HEK293 (cell line): ENCODE measurements around the gene EDA.

Source experiments
- CTCF ChIA-PET: fragments of 350-600 bp; formaldehyde crosslinking; extraction: SDS; loops from one replicate; lab custom pipeline; 2021; ENCODE audit warnings: antibody characterized with exemption; lab: Yijun Ruan, JAX
- POLR2A ChIA-PET: fragments of 300-600 bp; formaldehyde crosslinking; extraction: SDS; loops from one replicate; lab custom pipeline; 2020; ENCODE audit warnings: antibody characterized with exemption, inconsistent platforms; lab: Yijun Ruan, JAX
- H3K27ac ChIP-seq: fragments of 200-500 bp; sonication (Bioruptor generic); 2 replicates; pipeline ENCODE4 v1.5.1; 2014; ENCODE audit warnings: low read depth, low read length, control low read depth, inconsistent platforms; ENCODE audit errors: extremely low read depth
- H3K36me3 ChIP-seq, 2 experiments: fragments of 200-500 bp in 1 of 2; sonication (Bioruptor generic) in 1 of 2; 1 replicate in 1 of 2; 2 replicates in 1 of 2; pipeline ENCODE4 v1.5.1; 2014 to 2017; ENCODE audit warnings: inconsistent platforms in 2 of 2, low read length in 2 of 2; ENCODE audit not compliant: control insufficient read depth in 2 of 2, insufficient read depth in 1 of 2
- H3K4me1 ChIP-seq: fragments of 200-500 bp; sonication (Bioruptor generic); 2 replicates; pipeline ENCODE4 v1.5.1; 2014; ENCODE audit warnings: mild to moderate bottlenecking, low read length, inconsistent platforms; ENCODE audit not compliant: control insufficient read depth, insufficient read depth
- H3K4me3 ChIP-seq: 2 replicates; pipeline ENCODE4 v1.5.1; 2011; ENCODE audit warnings: low read depth, mild to moderate bottlenecking, control low read depth, low read length, moderate library complexity
- H3K9me3 ChIP-seq: fragments of 200-500 bp; sonication (Bioruptor generic); 2 replicates; pipeline ENCODE4 v1.5.1; 2014; ENCODE audit warnings: low read depth, low read length, inconsistent platforms; ENCODE audit not compliant: control insufficient read depth, insufficient read depth
- BCL11A ChIP-seq: fragments of 450-650 bp; formaldehyde crosslinking; IDR thresholded peaks from 2 replicates; pipeline ENCODE4 v1.5.1; 2016; ENCODE audit warnings: low read depth, missing biosample characterization, missing genetic modification characterization
- HOXC10 ChIP-seq: sonication (generic); formaldehyde crosslinking; IDR thresholded peaks from 2 replicates; pipeline ENCODE4 v1.8.1; 2023; ENCODE audit warnings: mild to moderate bottlenecking, missing genetic modification reagents
- HOXD13 ChIP-seq: sonication (generic); formaldehyde crosslinking; IDR thresholded peaks from 2 replicates; pipeline ENCODE4 v1.8.0; 2022; ENCODE audit warnings: missing genetic modification reagents, borderline replicate concordance
- KLF17 ChIP-seq: fragments of 450-650 bp; formaldehyde crosslinking; IDR thresholded peaks from 2 replicates; pipeline ENCODE4 v1.5.1; 2016; ENCODE audit warnings: missing biosample characterization, missing genetic modification characterization
- KLF9 ChIP-seq: fragments of 450-650 bp; formaldehyde crosslinking; IDR thresholded peaks from 2 replicates; pipeline ENCODE4 v1.5.1; 2016; ENCODE audit warnings: missing biosample characterization, missing genetic modification characterization, low read depth
- PRDM1 ChIP-seq: fragments of 450-650 bp; formaldehyde crosslinking; IDR thresholded peaks from 2 replicates; pipeline ENCODE4; 2016; ENCODE audit warnings: missing biosample characterization, missing genetic modification characterization
- PRDM10 ChIP-seq: fragments of 450-650 bp; formaldehyde crosslinking; IDR thresholded peaks from 2 replicates; pipeline ENCODE4 v1.5.1; 2016; ENCODE audit warnings: missing biosample characterization, missing genetic modification characterization
- SALL2 ChIP-seq: fragments of 450-650 bp; formaldehyde crosslinking; IDR thresholded peaks from 2 replicates; pipeline ENCODE4 v1.5.0; 2017; ENCODE audit warnings: missing biosample characterization, mild to moderate bottlenecking, missing genetic modification characterization, borderline replicate concordance
- TRIM28 ChIP-seq: IDR thresholded peaks from 2 replicates; pipeline ENCODE4 v1.6.1; 2011; ENCODE audit warnings: low read length, control low read depth, borderline replicate concordance
- ZBTB1 ChIP-seq: fragments of 450-650 bp; formaldehyde crosslinking; IDR thresholded peaks from 2 replicates; pipeline ENCODE4 v1.5.1; 2016; ENCODE audit warnings: missing biosample characterization, missing genetic modification characterization
- ZBTB8A ChIP-seq: fragments of 450-650 bp; formaldehyde crosslinking; IDR thresholded peaks from 2 replicates; pipeline ENCODE4 v1.5.1; 2016; ENCODE audit warnings: missing biosample characterization, missing genetic modification characterization
- ZNF146 ChIP-seq: fragments of 450-650 bp; formaldehyde crosslinking; IDR thresholded peaks from 2 replicates; pipeline ENCODE4 v1.5.1; 2016; ENCODE audit warnings: missing biosample characterization, missing genetic modification characterization
- ZNF16 ChIP-seq: fragments of 450-650 bp; formaldehyde crosslinking; IDR thresholded peaks from 2 replicates; pipeline ENCODE4 v1.5.1; 2016; ENCODE audit warnings: low read depth, missing biosample characterization, missing genetic modification characterization
- ZNF248 ChIP-seq: fragments of 450-650 bp; formaldehyde crosslinking; IDR thresholded peaks from 2 replicates; pipeline ENCODE4 v1.5.1; 2017; ENCODE audit warnings: missing biosample characterization, missing genetic modification characterization
- ZNF280D ChIP-seq: fragments of 450-650 bp; formaldehyde crosslinking; IDR thresholded peaks from 2 replicates; pipeline ENCODE4 v1.5.1; 2016; ENCODE audit warnings: missing biosample characterization, missing genetic modification characterization
- ZNF311 ChIP-seq: fragments of 450-650 bp; formaldehyde crosslinking; IDR thresholded peaks from 2 replicates; pipeline ENCODE4 v1.5.1; 2017; ENCODE audit warnings: missing biosample characterization, missing genetic modification characterization, borderline replicate concordance
- ZNF362 ChIP-seq: fragments of 450-650 bp; formaldehyde crosslinking; IDR thresholded peaks from 2 replicates; pipeline ENCODE4 v1.5.1; 2016; ENCODE audit warnings: missing biosample characterization, missing genetic modification characterization
- ZNF37A ChIP-seq: fragments of 450-650 bp; IDR thresholded peaks from 2 replicates; pipeline ENCODE4 v1.5.1; 2018; ENCODE audit warnings: missing biosample characterization, missing genetic modification characterization
- ZNF571 ChIP-seq: fragments of 450-650 bp; formaldehyde crosslinking; IDR thresholded peaks from 2 replicates; pipeline ENCODE4 v1.5.0; 2017; ENCODE audit warnings: missing biosample characterization, missing genetic modification characterization
- ZNF580 ChIP-seq: fragments of 450-650 bp; formaldehyde crosslinking; IDR thresholded peaks from 2 replicates; pipeline ENCODE4 v1.5.1; 2016; ENCODE audit warnings: missing biosample characterization, missing genetic modification characterization
- ZNF610 ChIP-seq: fragments of 450-650 bp; formaldehyde crosslinking; IDR thresholded peaks from 2 replicates; pipeline ENCODE4 v1.5.1; 2016; ENCODE audit warnings: missing biosample characterization, missing genetic modification characterization, borderline replicate concordance
- ZNF654 ChIP-seq: fragments of 450-650 bp; formaldehyde crosslinking; IDR thresholded peaks from 2 replicates; pipeline ENCODE4 v1.5.1; 2016; ENCODE audit warnings: low read depth, missing biosample characterization, missing genetic modification characterization
- ZNF843 ChIP-seq: fragments of 450-650 bp; formaldehyde crosslinking; IDR thresholded peaks from 2 replicates; pipeline ENCODE4 v1.5.1; 2016; ENCODE audit warnings: missing biosample characterization, missing genetic modification characterization
- ZSCAN23 ChIP-seq: fragments of 450-650 bp; formaldehyde crosslinking; IDR thresholded peaks from 2 replicates; pipeline ENCODE4 v1.5.1; 2016; ENCODE audit warnings: missing biosample characterization, missing genetic modification characterization
- ZXDB ChIP-seq: fragments of 450-650 bp; formaldehyde crosslinking; IDR thresholded peaks from 2 replicates; pipeline ENCODE4 v1.5.1; 2016; ENCODE audit warnings: missing biosample characterization, missing genetic modification characterization

EDA gene

GRCh38 chrX:69813677-69814076, 197.8 kb downstream of the EDA start (continued):
- TF ChIP-seq BCL11A (tag by site-specific recombination) (no peak), ZNF610 (no peak)
- TF ChIP-seq, all 188 proteins: peak for 0

- no peak overlapping the region for H3K27ac ChIP-seq
- H3K9me3 ChIP-seq: no peaks in the 10 kb centered on the region; the same call in 1 of the 2 replicates
- ChIA-PET POLR2A (no interaction called here), CTCF (no interaction called here)
- TF ChIP-seq ZNF37A (no peak), ZNF16 (tag by site-specific recombination) (no peak), ZNF248 (tag by site-specific recombination) (no peak), ZNF571 (no peak), ZNF362 (tag by site-specific recombination) (no peak), ZNF580 (tag by site-specific recombination) (no peak), HOXD13 (CRISPR knock-in tag) (no peak), PRDM10 (tag by site-specific recombination) (no peak), ZNF146 (tag by site-specific recombination) (no peak), ZBTB8A (tag by site-specific recombination) (no peak), ZNF843 (tag by site-specific recombination) (no peak)
- H3K4me3 ChIP-seq: no peak overlapping the region
- H3K4me1 ChIP-seq: no peaks in the 10 kb centered on the region
- H3K36me3 ChIP-seq: no peaks in the 10 kb centered on the region
These were observed 199.2 kb downstream of the EDA start for GRCh38 chrX:69815063-69815462.

- POLR2A ChIA-PET: no interaction called here
- CTCF ChIA-PET: no interaction called here
- Histone ChIP-seq H3K9me3 (no peaks in the 10 kb centered on the region; the same call in 1 of the 2 replicates), H3K27ac (no peak overlapping the region)
- TF ChIP-seq SALL2 (tag by site-specific recombination) (no peak), PRDM1 (tag by site-specific recombination) (no peak), ZXDB (no peak), ZNF311 (tag by site-specific recombination) (no peak), HOXC10 (CRISPR knock-in tag) (no peak), HOXD13 (CRISPR knock-in tag) (no peak), KLF9 (no peak), ZNF654 (tag by site-specific recombination) (no peak), TRIM28 (no peak), KLF17 (tag by site-specific recombination) (no peak), ZSCAN23 (no peak), ZBTB1 (tag by site-specific recombination) (no peak), ZNF280D (tag by site-specific recombination) (no peak)
- TF ChIP-seq, all 188 proteins: peak for 0
- Histone ChIP-seq H3K4me3 (no peak overlapping the region), H3K36me3 (no peaks in the 10 kb centered on the region), H3K4me1 (no peaks in the 10 kb centered on the region)
These were observed 199.6 kb downstream of the EDA start for GRCh38 chrX:69815519-69815918.
